Upper lobe of left lung (tissue), 6 donors: ENCODE results near the gene JPH4. TPM values are rescaled to one million over a fixed set of nuclear protein-coding genes. Genes with fewer than 3 reads are reported as not detected.
A peak's percentile ranks its signal among the peaks of the same experiment; 100 is the strongest.

Experiments used
- ATAC-seq, 2 donors: fragments of 200-7000 bp; cut with Tn5 transposase; one replicate each; pipeline ENCODE4 v1.9.1; 2022; ENCODE audit warnings: mild to moderate bottlenecking in 2 of 2, moderate library complexity in 2 of 2; ENCODE audit not compliant: low FRiP score in 2 of 2
- DNase-seq, 2 donors: peaks; one replicate each; pipeline ENCODE4 v3.0.0-alpha.2; 2019 to 2020
- H3K27ac ChIP-seq, 4 donors: fragments of 200-600 bp; sonication (generic); one replicate each; pipeline ENCODE4 v1.5.1; 2016 to 2019
- H3K27me3 ChIP-seq, 4 donors: fragments of 200-600 bp; sonication (generic); one replicate each; pipeline ENCODE4 v1.5.1; 2017 to 2019
- H3K36me3 ChIP-seq, 4 donors: fragments of 200-600 bp; sonication (generic); one replicate each; pipeline ENCODE4 v1.5.1; 2016 to 2019
- H3K4me1 ChIP-seq, 4 donors: fragments of 200-600 bp; sonication (generic); one replicate each; pipeline ENCODE4 v1.5.1; 2018 to 2019
- H3K4me3 ChIP-seq, 4 donors: fragments of 200-600 bp; sonication (generic); one replicate each; pipeline ENCODE4 v1.5.1; 2017 to 2019; ENCODE audit warnings: mild to moderate bottlenecking in 2 of 4, moderate library complexity in 1 of 4
- H3K9me3 ChIP-seq, 4 donors: fragments of 200-600 bp; sonication (generic); one replicate each; pipeline ENCODE4 v1.5.1; 2018 to 2019
- EP300 ChIP-seq, 4 donors: sonication (generic); formaldehyde crosslinking; IDR thresholded peaks; one replicate each; pipeline ENCODE4 v1.5.1; 2017; ENCODE audit warnings: antibody characterized with exemption in 4 of 4, control low read depth in 2 of 4
- POLR2A ChIP-seq, 4 donors: fragments of 450-650 bp; IDR thresholded peaks; one replicate each; pipeline ENCODE4 v1.5.1; 2016 to 2017; ENCODE audit warnings: antibody characterized with exemption in 4 of 4, mild to moderate bottlenecking in 2 of 4
- POLR2AphosphoS5 ChIP-seq, 2 donors: sonication (generic); formaldehyde crosslinking; IDR thresholded peaks; one replicate each; pipeline ENCODE4 v1.5.1; 2017; ENCODE audit warnings: antibody characterized with exemption in 2 of 2
- WGBS, 2 donors: methylation state at CpG; one replicate each; pipeline ENCODE4 v1.1.5; 2017 to 2018; 5-methylcytosine and 5-hydroxymethylcytosine counted together
- total RNA-seq, 6 donors: library from RNA; depleted of rRNA in 4 of 6; stranded (reverse); fragments of >200 nt in 4 of 6; gene quantifications; one replicate each; pipeline versions ENCODE4 v1.1.0 to v1.2.1, GENCODE V29; 2016 to 2021
- TF ChIP-seq, protein P1 (sequence below), 6 experiments: fragments of 450-650 bp in 4 of 6; fragments of 200-600 bp in 2 of 6; sonication (generic) in 2 of 6; IDR thresholded peaks; one replicate each; pipeline ENCODE4 v1.5.1; 2016 to 2019; ENCODE audit warnings: antibody characterized with exemption in 6 of 6
- donor health status: DM: no; HTN: no; CAD: no; lungs with moderate emphysema.
- donor health status: DM: no; HTN: yes; CAD: no; lungs with severe emphysema.

Gene JPH4
- total RNA-seq, 6 donors from 2014 or later = 0.69 to 6.5 (median 2.5) TPM

DNA sequence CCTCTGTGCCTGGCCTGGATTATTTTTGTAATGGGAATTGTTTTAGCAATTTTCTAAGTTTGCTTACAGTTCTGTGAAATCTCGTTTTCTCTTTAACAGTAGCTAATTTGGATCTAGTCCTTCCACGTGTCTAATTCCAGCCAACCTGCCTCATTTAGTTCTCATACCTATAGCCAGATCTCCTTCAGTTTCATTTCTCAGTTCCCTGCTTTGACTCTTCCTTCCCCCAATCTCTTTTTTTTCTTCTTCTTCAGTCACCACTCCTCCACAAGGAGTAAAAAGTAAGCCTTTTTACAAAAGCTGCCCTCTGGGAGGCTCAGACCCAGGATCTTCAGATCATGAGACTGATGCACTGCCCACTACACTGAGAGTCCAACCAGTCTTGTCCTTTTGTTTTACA lies 21.1 kb downstream of the JPH4 start:
- Histone ChIP-seq H3K27ac (peak overlapping the region in 1 of 4 donors; percentile 98), H3K36me3 (peaks cover 0 to 43% (median 31%) of the 10 kb centered on the region in 4 donors), H3K27me3 (no peaks in the 10 kb centered on the region), H3K4me1 (peaks cover 16 to 32% (median 23%) of the 10 kb centered on the region in 4 donors), H3K9me3 (no peaks in the 10 kb centered on the region), H3K4me3 (peak overlapping the region in 1 of 4 donors; percentile 73)
- TF ChIP-seq EP300 (IDR thresholded peaks at IDR 0.05) (no peak), POLR2A (IDR thresholded peaks at IDR 0.05) (no peak), POLR2AphosphoS5 (IDR thresholded peaks at IDR 0.05) (no peak)
- TF ChIP-seq, protein P1, sequence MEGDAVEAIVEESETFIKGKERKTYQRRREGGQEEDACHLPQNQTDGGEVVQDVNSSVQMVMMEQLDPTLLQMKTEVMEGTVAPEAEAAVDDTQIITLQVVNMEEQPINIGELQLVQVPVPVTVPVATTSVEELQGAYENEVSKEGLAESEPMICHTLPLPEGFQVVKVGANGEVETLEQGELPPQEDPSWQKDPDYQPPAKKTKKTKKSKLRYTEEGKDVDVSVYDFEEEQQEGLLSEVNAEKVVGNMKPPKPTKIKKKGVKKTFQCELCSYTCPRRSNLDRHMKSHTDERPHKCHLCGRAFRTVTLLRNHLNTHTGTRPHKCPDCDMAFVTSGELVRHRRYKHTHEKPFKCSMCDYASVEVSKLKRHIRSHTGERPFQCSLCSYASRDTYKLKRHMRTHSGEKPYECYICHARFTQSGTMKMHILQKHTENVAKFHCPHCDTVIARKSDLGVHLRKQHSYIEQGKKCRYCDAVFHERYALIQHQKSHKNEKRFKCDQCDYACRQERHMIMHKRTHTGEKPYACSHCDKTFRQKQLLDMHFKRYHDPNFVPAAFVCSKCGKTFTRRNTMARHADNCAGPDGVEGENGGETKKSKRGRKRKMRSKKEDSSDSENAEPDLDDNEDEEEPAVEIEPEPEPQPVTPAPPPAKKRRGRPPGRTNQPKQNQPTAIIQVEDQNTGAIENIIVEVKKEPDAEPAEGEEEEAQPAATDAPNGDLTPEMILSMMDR (IDR thresholded peaks at IDR 0.05) = no peak
- WGBS, 2 donors = 34 to 64% methylated on average over 2 of the region's 2 CpGs
- ATAC-seq (no peak), DNase-seq (no peak)

DNA sequence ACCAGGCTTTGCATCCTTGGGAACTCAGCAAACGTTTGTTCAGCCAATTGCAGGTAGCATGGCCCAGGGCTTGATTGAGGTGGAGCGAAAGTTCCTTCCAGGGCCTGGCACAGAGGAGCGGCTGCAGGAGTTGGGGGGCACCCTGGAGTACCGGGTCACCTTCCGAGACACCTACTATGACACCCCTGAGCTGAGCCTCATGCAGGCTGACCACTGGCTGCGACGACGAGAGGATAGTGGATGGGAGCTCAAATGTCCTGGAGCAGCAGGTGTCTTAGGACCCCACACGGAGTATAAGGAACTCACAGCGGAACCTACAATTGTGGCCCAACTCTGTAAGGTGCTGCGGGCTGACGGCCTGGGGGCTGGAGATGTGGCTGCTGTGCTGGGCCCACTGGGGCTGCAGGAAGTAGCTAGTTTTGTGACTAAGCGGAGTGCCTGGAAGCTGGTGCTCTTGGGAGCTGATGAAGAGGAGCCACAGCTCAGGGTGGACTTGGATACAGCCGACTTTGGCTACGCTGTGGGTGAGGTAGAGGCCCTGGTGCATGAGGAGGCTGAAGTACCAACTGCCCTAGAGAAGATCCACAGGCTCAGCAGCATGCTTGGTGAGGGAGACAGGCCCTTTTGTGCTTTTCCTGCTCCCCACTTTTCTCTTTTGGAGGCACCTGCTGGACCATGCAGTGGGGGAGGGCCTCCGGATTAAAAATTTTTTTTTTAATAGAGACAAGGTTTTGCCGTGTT lies 21.7 kb downstream of the JPH4 start:
- H3K4me3 ChIP-seq = peak overlapping the region in 3 of 4 donors; percentile 73 to 92 (median 77)
- H3K9me3 ChIP-seq = no peaks in the 10 kb centered on the region
- peak overlapping the region; percentile 88 to 99 (median 98) for H3K27ac ChIP-seq
- H3K4me1 ChIP-seq = peaks cover 18 to 27% (median 21%) of the 10 kb centered on the region in 4 donors
- ATAC-seq = no peak
- TF ChIP-seq, protein P1 (IDR thresholded peaks at IDR 0.05) = no peak
- TF ChIP-seq POLR2A (IDR thresholded peaks at IDR 0.05) = no peak
- TF ChIP-seq POLR2AphosphoS5 (IDR thresholded peaks at IDR 0.05) = no peak
- WGBS, 2 donors = 53 to 64% methylated on average over 12 to 16 of the region's 17 CpGs
- DNase-seq = peak in 1 of 2 donors; percentile 47
- H3K36me3 ChIP-seq = peaks cover 0 to 37% (median 25%) of the 10 kb centered on the region in 4 donors
- H3K27me3 ChIP-seq = no peaks in the 10 kb centered on the region

DNA sequence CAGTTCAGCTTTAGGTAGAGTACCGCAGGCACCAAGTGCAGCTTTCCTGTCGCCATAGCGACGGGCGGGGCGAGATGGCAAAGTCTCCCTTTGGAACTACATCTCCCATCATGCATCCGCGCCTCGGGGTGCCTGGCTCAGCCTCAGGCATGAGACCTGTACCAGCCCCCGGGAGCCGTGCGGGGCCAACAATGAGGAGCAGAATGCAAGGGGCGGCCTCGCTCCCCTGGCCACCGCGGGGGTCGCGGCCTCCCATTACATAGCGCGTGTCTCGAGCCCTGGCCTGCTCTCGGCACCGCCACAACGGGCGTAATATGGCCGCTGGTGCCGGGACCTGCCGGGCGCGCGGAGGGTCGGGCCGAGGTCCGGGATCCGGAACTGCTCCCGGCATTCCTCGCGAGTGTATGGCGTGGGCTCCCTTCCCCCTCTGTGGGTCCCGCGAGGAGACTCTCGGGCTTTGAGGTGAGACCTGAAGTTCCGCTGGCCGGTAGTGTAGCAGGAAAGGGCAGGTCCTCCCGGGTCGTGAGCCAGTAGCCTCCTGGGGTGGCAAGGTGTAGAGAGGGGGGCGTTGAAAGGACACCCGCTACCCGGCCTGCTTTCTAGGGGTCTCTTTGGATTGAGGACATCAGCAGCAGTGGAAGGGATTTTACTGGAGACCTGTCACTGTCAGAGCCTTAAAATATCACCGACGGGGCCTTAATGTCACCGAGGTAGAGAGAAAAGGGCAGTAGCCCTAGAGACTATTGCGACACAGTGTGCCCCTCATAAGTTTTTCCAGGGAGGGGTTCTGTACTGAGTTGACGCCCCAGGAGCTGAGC lies 22.5 kb downstream of the JPH4 start, which contains the start of gene THTPA:
Gene THTPA, plus strand, starts transcription at position 390 of the 818 bp plus-strand sequence. CDS start 487 bp downstream, outside the sequence.
- TF ChIP-seq, protein P1 (IDR thresholded peaks at IDR 0.05) = peak in 1 of 6 experiments; percentile 21
- TF ChIP-seq POLR2A (IDR thresholded peaks at IDR 0.05) (peak in 2 of 4 donors; percentile 50 to 73), EP300 (IDR thresholded peaks at IDR 0.05) (no peak), POLR2AphosphoS5 (IDR thresholded peaks at IDR 0.05) (peak; percentile 66 to 73)
- ATAC-seq (peak; percentile 95 to 96), DNase-seq (peak; percentile 96)
- Histone ChIP-seq H3K36me3 (peaks cover 0 to 34% (median 19%) of the 10 kb centered on the region in 4 donors), H3K9me3 (no peaks in the 10 kb centered on the region), H3K4me1 (peaks cover 21 to 29% (median 22%) of the 10 kb centered on the region in 4 donors), H3K4me3 (peak within 1 kb of the TSS; percentile 73 to 92 (median 83)), H3K27me3 (no peaks in the 10 kb centered on the region), H3K27ac (peak within 1 kb of the TSS; percentile 88 to 99 (median 98))
- WGBS, 2 donors = 3 to 6% methylated on average over 11 to 21 of the region's 54 CpGs

DNA sequence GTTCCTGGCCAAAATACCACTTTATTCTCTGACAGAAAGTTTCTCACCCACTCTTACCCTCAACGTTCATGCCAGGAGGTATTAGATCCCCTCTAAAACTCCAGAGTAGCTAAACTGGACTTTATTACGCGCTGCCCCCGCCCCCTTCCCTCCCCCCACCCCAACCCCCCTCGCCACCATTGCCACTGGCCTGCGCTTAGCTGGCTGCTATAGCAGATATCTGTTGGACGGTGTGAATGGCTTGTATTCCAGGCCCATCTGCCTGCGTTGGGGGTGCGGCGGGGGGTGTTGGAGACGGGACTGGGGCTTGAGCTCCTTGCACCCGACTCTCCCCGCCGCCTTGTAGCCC lies 23.1 kb downstream of the JPH4 start:
- WGBS, 2 donors = 2 to 4% methylated on average over 6 to 11 of the region's 14 CpGs
- H3K9me3 ChIP-seq = no peaks in the 10 kb centered on the region
- TF ChIP-seq POLR2AphosphoS5 (IDR thresholded peaks at IDR 0.05) = no peak
- TF ChIP-seq POLR2A (IDR thresholded peaks at IDR 0.05) = no peak
- TF ChIP-seq, protein P1 (IDR thresholded peaks at IDR 0.05) = no peak
- TF ChIP-seq EP300 (IDR thresholded peaks at IDR 0.05) = no peak
- H3K4me1 ChIP-seq = peaks cover 26 to 35% (median 27%) of the 10 kb centered on the region in 4 donors
- H3K4me3 ChIP-seq = peak overlapping the region; percentile 73 to 92 (median 83)
- H3K27me3 ChIP-seq = no peaks in the 10 kb centered on the region
- no peak for ATAC-seq
- DNase-seq = no peak
- peaks cover 0 to 29% (median 16%) of the 10 kb centered on the region in 4 donors for H3K36me3 ChIP-seq
- peak overlapping the region; percentile 88 to 99 (median 98) for H3K27ac ChIP-seq
